Vagina (tissue), 2 donors: ENCODE data around the gene ZNF416. TPM values are rescaled to one million over a fixed set of nuclear protein-coding genes. Genes with fewer than 3 reads are reported as not detected.

Experiments
- DNase-seq, 2 donors: peaks; one replicate each; pipeline ENCODE4 v3.0.0-alpha.2; 2017; ENCODE audit errors: extremely low spot score in 2 of 2
- H3K27ac ChIP-seq: fragments of 200-600 bp; sonication (generic); one replicate; pipeline ENCODE4 v1.5.1; 2019
- H3K27me3 ChIP-seq: fragments of 200-600 bp; sonication (generic); one replicate; pipeline ENCODE4 v1.5.1; 2019
- H3K36me3 ChIP-seq, 2 donors: fragments of 200-600 bp; sonication (generic); one replicate each; pipeline ENCODE4 v1.5.1; 2017 to 2019
- H3K4me1 ChIP-seq: fragments of 200-600 bp; sonication (generic); one replicate; pipeline ENCODE4 v1.5.1; 2019
- H3K4me3 ChIP-seq, 2 donors: fragments of 200-600 bp; sonication (generic); 1 replicate in 1 of 2; 2 replicates in 1 of 2; pipeline ENCODE4 v1.5.1; 2016 to 2019
- H3K9me3 ChIP-seq: fragments of 200-600 bp; sonication (generic); one replicate; pipeline ENCODE4 v1.5.1; 2019
- CTCF ChIP-seq, 3 experiments: fragments of 450-650 bp in 2 of 3; fragments of 200-600 bp in 1 of 3; sonication (generic) in 1 of 3; IDR thresholded peaks; one replicate each; pipeline ENCODE4 v1.5.1; 2017 to 2019; ENCODE audit warnings: antibody characterized with exemption in 3 of 3, mild to moderate bottlenecking in 2 of 3, moderate library complexity in 2 of 3
- POLR2A ChIP-seq, 2 donors: fragments of 450-650 bp; IDR thresholded peaks; one replicate each; pipeline ENCODE4 v1.6.1; 2017; ENCODE audit warnings: antibody characterized with exemption in 2 of 2, mild to moderate bottlenecking in 2 of 2, moderate library complexity in 2 of 2
- POLR2AphosphoS5 ChIP-seq, 2 donors: sonication (generic); formaldehyde crosslinking; IDR thresholded peaks; one replicate each; pipeline ENCODE4 v1.9.0; 2017; ENCODE audit warnings: antibody characterized with exemption in 2 of 2, mild to moderate bottlenecking in 2 of 2, low read depth in 1 of 2; ENCODE audit not compliant: insufficient read depth in 1 of 2
- intact Hi-C: fragments of 100-400 bp; cut with DNase I; formaldehyde crosslinking; loops from one replicate; pipeline ENCODE4 v1.15.1; 2023
- total RNA-seq: library from RNA; depleted of rRNA; stranded (reverse); fragments of >200 nt; gene quantifications from one replicate; pipeline ENCODE4 v1.2.3, GENCODE V29; 2016

The ZNF416 gene
- total RNA-seq, result 3.9 TPM

- H3K4me3 ChIP-seq, result peak within 1 kb of the TSS; percentile 78 to 82
- H3K9me3 ChIP-seq, result peaks cover 37% of the 10 kb centered on the region
- no peaks in the 10 kb centered on the region for H3K27me3 ChIP-seq
- peak in 1 of 2 donors; percentile 96 for DNase-seq
- H3K4me1 ChIP-seq, result peaks cover 18% of the 10 kb centered on the region
- peaks cover 6 to 37% of the 10 kb centered on the region in 2 donors for H3K36me3 ChIP-seq
- no peak for TF ChIP-seq POLR2A (IDR thresholded peaks at IDR 0.05)
- peak; percentile 67 to 98 for TF ChIP-seq POLR2AphosphoS5 (IDR thresholded peaks at IDR 0.05; ENCODE audit: insufficient read depth in 1 of 2, low read depth in 1 of 2)
- TF ChIP-seq CTCF (IDR thresholded peaks at IDR 0.05), result peak in 2 of 3 experiments; percentile 10 to 29
- H3K27ac ChIP-seq, result peak within 1 kb of the TSS; percentile 66
- intact Hi-C loops, result no loop called here
Observed at GRCh38 chr19:57578487-57579205, at the start of gene ZNF416. ZNF416 (minus strand) TSS chr19:57578911; CDS start chr19:57578704, 207 bp downstream.

GRCh38 chr19:57623091-57623490 is 44.4 kb upstream of the ZNF416 start:
- intact Hi-C loops, result no loop called here
- TF ChIP-seq CTCF (IDR thresholded peaks at IDR 0.05) (no peak), POLR2A (IDR thresholded peaks at IDR 0.05) (no peak), POLR2AphosphoS5 (IDR thresholded peaks at IDR 0.05; ENCODE audit: insufficient read depth in 1 of 2, low read depth in 1 of 2) (no peak)
- H3K4me1 ChIP-seq, result no peaks in the 10 kb centered on the region

GRCh38 chr19:57620673-57621348 is 42.1 kb upstream of the ZNF416 start:
- Histone ChIP-seq H3K4me1 (no peaks in the 10 kb centered on the region), H3K27ac (no peak overlapping the region), H3K4me3 (no peak overlapping the region), H3K36me3 (peaks cover 17 to 86% of the 10 kb centered on the region in 2 donors), H3K27me3 (no peaks in the 10 kb centered on the region), H3K9me3 (peaks cover 85% of the 10 kb centered on the region)
- intact Hi-C loops, result no loop called here
- no peak for TF ChIP-seq POLR2A (IDR thresholded peaks at IDR 0.05)
- TF ChIP-seq CTCF (IDR thresholded peaks at IDR 0.05), result no peak
- TF ChIP-seq POLR2AphosphoS5 (IDR thresholded peaks at IDR 0.05; ENCODE audit: insufficient read depth in 1 of 2, low read depth in 1 of 2), result no peak
- DNase-seq, result peak in 1 of 2 donors; percentile 16

More at GRCh38 chr19:57623091-57623490, 44.4 kb upstream of the ZNF416 start:
- no peaks in the 10 kb centered on the region for H3K27me3 ChIP-seq
- peaks cover 68% of the 10 kb centered on the region for H3K9me3 ChIP-seq
- no peak overlapping the region for H3K27ac ChIP-seq
- no peak for DNase-seq
- H3K36me3 ChIP-seq, result peaks cover 12 to 63% of the 10 kb centered on the region in 2 donors
- H3K4me3 ChIP-seq, result no peak overlapping the region

GRCh38 chr19:57615346-57615745 is 36.6 kb upstream of the ZNF416 start:
- no peak for TF ChIP-seq POLR2AphosphoS5 (IDR thresholded peaks at IDR 0.05; ENCODE audit: insufficient read depth in 1 of 2, low read depth in 1 of 2)
- TF ChIP-seq CTCF (IDR thresholded peaks at IDR 0.05), result no peak
- peaks cover 17 to 55% of the 10 kb centered on the region in 2 donors for H3K36me3 ChIP-seq
- intact Hi-C loops, result no loop called here
- peak overlapping the region; percentile 85 to 98 for H3K4me3 ChIP-seq
- H3K9me3 ChIP-seq, result peaks cover 58% of the 10 kb centered on the region
- no peak for DNase-seq
- H3K27me3 ChIP-seq, result no peaks in the 10 kb centered on the region
- no peak overlapping the region for H3K27ac ChIP-seq
- peaks cover 9% of the 10 kb centered on the region for H3K4me1 ChIP-seq
